GM19468 (cell line): Measurements from ENCODE around the gene KIAA0930.

Source experiments
- ATAC-seq: cut with Tn5 transposase; IDR thresholded peaks from one replicate; pipeline ENCODE4 v1.9.1; 2021; ENCODE audit warnings: mild to moderate bottlenecking, moderate library complexity, moderate number of reproducible peaks; ENCODE audit not compliant: unreplicated experiment; ENCODE audit errors: extremely low read depth

The KIAA0930 gene

GRCh38 chr22:45155050-45155840 is 85.4 kb downstream of the KIAA0930 start:
- no peak for ATAC-seq

- no peak for ATAC-seq
These were observed 86.3 kb downstream of the KIAA0930 start for GRCh38 chr22:45154383-45154782.

- ATAC-seq = no peak
These were observed 89.2 kb downstream of the KIAA0930 start for GRCh38 chr22:45151503-45151902.

- ATAC-seq = no peak
These were observed 90.6 kb downstream of the KIAA0930 start for GRCh38 chr22:45150139-45150538.

- ATAC-seq = no peak
These were observed 91.0 kb downstream of the KIAA0930 start for GRCh38 chr22:45149671-45150070.

- no peak for ATAC-seq
These were observed 95.8 kb downstream of the KIAA0930 start for GRCh38 chr22:45144916-45145315.

GRCh38 chr22:45142376-45142775 is 98.3 kb downstream of the KIAA0930 start:
- no peak for ATAC-seq
